OCI-LY1 (cell line): ENCODE data around the gene COL25A1.

Experiments
- H2AFZ ChIP-seq: fragments of 200-600 bp; sonication (generic), shearing (Covaris generic); 2 replicates; pipeline ENCODE4 v1.6.0; 2014; ENCODE audit warnings: antibody characterized with exemption, mild to moderate bottlenecking, low read length
- H3F3A ChIP-seq: fragments of 200-600 bp; sonication (generic), shearing (Covaris generic); 2 replicates; pipeline ENCODE4 v1.6.0; 2014; ENCODE audit warnings: mild to moderate bottlenecking, antibody characterized with exemption, low read length, moderate library complexity; ENCODE audit not compliant: insufficient read depth
- H3K27ac ChIP-seq: fragments of 200-600 bp; sonication (generic); 2 replicates; pipeline ENCODE4 v1.5.1; 2014; ENCODE audit warnings: low read length, mixed run types, mild to moderate bottlenecking, low read depth; ENCODE audit not compliant: poor library complexity, severe bottlenecking
- H3K27me3 ChIP-seq: fragments of 200-600 bp; sonication (generic); 2 replicates; pipeline ENCODE4 v1.6.0; 2014; ENCODE audit warnings: antibody characterized with exemption, mild to moderate bottlenecking, low read length, moderate library complexity; ENCODE audit not compliant: insufficient read depth
- H3K36me3 ChIP-seq: fragments of 200-600 bp; sonication (generic); 2 replicates; pipeline ENCODE4 v1.6.1; 2014; ENCODE audit warnings: mild to moderate bottlenecking, antibody characterized with exemption, low read length, moderate library complexity, mixed read lengths; ENCODE audit not compliant: insufficient read depth
- H3K4me1 ChIP-seq: fragments of 200-600 bp; sonication (generic); 2 replicates; pipeline ENCODE4 v1.5.1; 2014; ENCODE audit warnings: mild to moderate bottlenecking, low read length, moderate library complexity; ENCODE audit not compliant: insufficient read depth, severe bottlenecking
- H3K4me2 ChIP-seq: fragments of 200-600 bp; sonication (generic), shearing (Covaris generic); 2 replicates; pipeline ENCODE4 v1.6.1; 2014; ENCODE audit warnings: low read length
- H3K4me3 ChIP-seq: fragments of 200-600 bp; sonication (generic); 2 replicates; pipeline ENCODE4 v1.5.1; 2014; ENCODE audit warnings: low read length, low read depth, mild to moderate bottlenecking, mixed read lengths; ENCODE audit not compliant: poor library complexity, severe bottlenecking
- H3K79me2 ChIP-seq: fragments of 200-600 bp; shearing (Covaris generic); 2 replicates; pipeline ENCODE4 v1.6.1; 2016; ENCODE audit warnings: mixed run types, low read length, mixed read lengths; ENCODE audit not compliant: insufficient read depth
- H3K9ac ChIP-seq: fragments of 200-600 bp; sonication (generic), shearing (Covaris generic); 2 replicates; pipeline ENCODE4 v1.6.1; 2014; ENCODE audit warnings: mild to moderate bottlenecking, low read length, mixed read lengths
- H3K9me2 ChIP-seq: fragments of 200-600 bp; sonication (generic), shearing (Covaris generic); 2 replicates; pipeline ENCODE4 v1.6.1; 2014; ENCODE audit warnings: low read depth, mild to moderate bottlenecking, low read length, mixed read lengths
- H3K9me3 ChIP-seq: fragments of 200-600 bp; shearing (Covaris generic); 2 replicates; pipeline ENCODE4 v1.6.1; 2014; ENCODE audit warnings: low read length, mixed read lengths
- H4K20me1 ChIP-seq: fragments of 200-600 bp; sonication (generic), shearing (Covaris generic); 2 replicates; pipeline ENCODE4 v1.6.0; 2016; ENCODE audit warnings: mild to moderate bottlenecking, low read length; ENCODE audit not compliant: insufficient read depth
- EZH2 ChIP-seq: fragments of 200-600 bp; sonication (generic), shearing (Covaris generic); IDR thresholded peaks from 2 replicates; pipeline ENCODE4 v1.8.0; 2017; ENCODE audit warnings: borderline replicate concordance, mixed run types, mild to moderate bottlenecking, antibody characterized with exemption, low read length, moderate library complexity, mixed read lengths
- TF ChIP-seq, protein P1 (sequence below): fragments of 200-600 bp; sonication (generic), shearing (Covaris generic); IDR thresholded peaks from 2 replicates; pipeline ENCODE4 v1.5.1; 2017; ENCODE audit warnings: mild to moderate bottlenecking, antibody characterized with exemption, low read length, moderate library complexity, mixed read lengths

Gene COL25A1

DNA sequence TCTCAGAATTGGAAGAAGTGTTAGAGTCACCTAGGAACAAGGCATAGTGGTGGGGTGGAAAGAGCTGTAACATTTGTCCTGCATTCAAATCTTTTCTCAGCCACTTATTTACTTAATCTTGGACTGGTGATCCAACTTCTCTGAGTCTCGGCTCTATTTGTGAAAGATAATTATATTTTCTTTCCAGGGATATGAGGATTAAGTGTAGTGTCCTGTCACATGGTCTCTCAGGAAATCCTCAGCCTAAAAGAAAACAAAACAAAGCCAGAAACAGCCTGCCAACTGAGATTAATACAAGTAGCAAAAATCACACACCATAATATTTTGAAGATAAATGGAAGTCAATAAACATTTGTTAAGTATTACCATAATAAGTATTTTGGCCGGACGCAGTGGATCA, 506.3 kb downstream of the COL25A1 start:
- H3K9ac ChIP-seq: no peak overlapping the region
- no peaks in the 10 kb centered on the region for H3F3A ChIP-seq
- H3K27me3 ChIP-seq: no peaks in the 10 kb centered on the region
- H3K79me2 ChIP-seq: no peaks in the 10 kb centered on the region
- H2AFZ ChIP-seq: no peak overlapping the region
- H3K9me3 ChIP-seq: no peaks in the 10 kb centered on the region
- no peak overlapping the region for H3K4me2 ChIP-seq
- no peaks in the 10 kb centered on the region for H3K36me3 ChIP-seq
- no peaks in the 10 kb centered on the region for H3K9me2 ChIP-seq
- H3K4me3 ChIP-seq: no peak overlapping the region
- no peak overlapping the region for H3K27ac ChIP-seq
- no peaks in the 10 kb centered on the region for H3K4me1 ChIP-seq
- no peaks in the 10 kb centered on the region for H4K20me1 ChIP-seq
- no peak for TF ChIP-seq EZH2
- TF ChIP-seq, protein P1, sequence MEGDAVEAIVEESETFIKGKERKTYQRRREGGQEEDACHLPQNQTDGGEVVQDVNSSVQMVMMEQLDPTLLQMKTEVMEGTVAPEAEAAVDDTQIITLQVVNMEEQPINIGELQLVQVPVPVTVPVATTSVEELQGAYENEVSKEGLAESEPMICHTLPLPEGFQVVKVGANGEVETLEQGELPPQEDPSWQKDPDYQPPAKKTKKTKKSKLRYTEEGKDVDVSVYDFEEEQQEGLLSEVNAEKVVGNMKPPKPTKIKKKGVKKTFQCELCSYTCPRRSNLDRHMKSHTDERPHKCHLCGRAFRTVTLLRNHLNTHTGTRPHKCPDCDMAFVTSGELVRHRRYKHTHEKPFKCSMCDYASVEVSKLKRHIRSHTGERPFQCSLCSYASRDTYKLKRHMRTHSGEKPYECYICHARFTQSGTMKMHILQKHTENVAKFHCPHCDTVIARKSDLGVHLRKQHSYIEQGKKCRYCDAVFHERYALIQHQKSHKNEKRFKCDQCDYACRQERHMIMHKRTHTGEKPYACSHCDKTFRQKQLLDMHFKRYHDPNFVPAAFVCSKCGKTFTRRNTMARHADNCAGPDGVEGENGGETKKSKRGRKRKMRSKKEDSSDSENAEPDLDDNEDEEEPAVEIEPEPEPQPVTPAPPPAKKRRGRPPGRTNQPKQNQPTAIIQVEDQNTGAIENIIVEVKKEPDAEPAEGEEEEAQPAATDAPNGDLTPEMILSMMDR: no peak

DNA sequence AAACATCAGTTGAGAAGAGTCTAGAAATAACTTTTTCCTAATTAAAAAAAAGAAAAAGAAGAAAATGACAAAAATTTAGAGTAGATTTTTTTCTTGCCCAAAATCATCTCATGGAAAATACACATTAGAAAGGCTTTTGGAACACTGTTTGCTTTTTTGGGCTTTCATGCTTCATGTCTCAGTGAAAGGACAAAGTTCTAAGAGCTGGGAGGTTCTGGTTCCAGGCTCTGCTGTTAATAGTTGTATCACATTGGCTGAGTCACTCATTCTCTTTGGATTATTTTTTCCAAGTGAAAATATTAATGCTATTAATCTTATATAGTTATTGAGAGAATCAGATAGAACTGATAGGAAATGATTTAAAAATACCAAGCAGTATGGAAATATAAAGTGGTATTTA, 506.7 kb downstream of the COL25A1 start:
- no peaks in the 10 kb centered on the region for H3K36me3 ChIP-seq
- no peaks in the 10 kb centered on the region for H3F3A ChIP-seq
- no peaks in the 10 kb centered on the region for H3K9me2 ChIP-seq
- no peaks in the 10 kb centered on the region for H4K20me1 ChIP-seq
- no peak overlapping the region for H3K4me3 ChIP-seq
- H3K4me1 ChIP-seq: no peaks in the 10 kb centered on the region
- H3K27me3 ChIP-seq: no peaks in the 10 kb centered on the region
- H3K79me2 ChIP-seq: no peaks in the 10 kb centered on the region
- H3K27ac ChIP-seq: no peak overlapping the region
- no peak overlapping the region for H3K9ac ChIP-seq
- H3K4me2 ChIP-seq: no peak overlapping the region
- H2AFZ ChIP-seq: no peak overlapping the region
- H3K9me3 ChIP-seq: no peaks in the 10 kb centered on the region
- TF ChIP-seq, protein P1: no peak
- no peak for TF ChIP-seq EZH2

DNA sequence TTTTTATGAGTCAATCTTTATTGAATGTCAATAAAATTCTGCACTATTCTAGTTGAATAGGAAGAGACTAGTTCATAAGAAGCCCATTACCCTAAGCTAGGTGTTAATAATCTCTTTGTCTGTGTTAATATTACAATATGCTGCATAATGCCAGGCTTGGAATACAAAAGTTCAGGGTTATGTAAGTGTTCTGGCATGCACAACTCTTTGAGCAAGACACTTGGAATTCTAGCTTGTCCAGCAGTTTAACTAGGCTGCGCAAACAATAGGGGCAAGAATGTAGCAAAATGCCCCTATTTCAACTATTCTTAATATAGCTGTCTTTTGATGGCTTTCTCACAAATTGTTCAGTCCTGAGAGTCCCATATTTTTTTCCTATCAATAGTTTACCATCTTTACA, 508.3 kb downstream of the COL25A1 start:
- Histone ChIP-seq H3K9ac (no peak overlapping the region), H3K27me3 (no peaks in the 10 kb centered on the region), H3F3A (no peaks in the 10 kb centered on the region), H3K27ac (no peak overlapping the region), H3K4me1 (no peaks in the 10 kb centered on the region), H4K20me1 (no peaks in the 10 kb centered on the region), H2AFZ (no peak overlapping the region), H3K4me3 (no peak overlapping the region), H3K36me3 (no peaks in the 10 kb centered on the region), H3K9me3 (no peaks in the 10 kb centered on the region), H3K4me2 (no peak overlapping the region), H3K9me2 (no peaks in the 10 kb centered on the region), H3K79me2 (no peaks in the 10 kb centered on the region)
- no peak for TF ChIP-seq EZH2
- TF ChIP-seq, protein P1: no peak
